Right lobe of liver (tissue), 4 donors: ENCODE results near the gene AFMID.

Experiments
- CTCF ChIP-seq, 4 donors: fragments of 200-600 bp in 3 of 4; fragments of 450-650 bp in 1 of 4; IDR thresholded peaks; one replicate each; pipeline versions ENCODE4 v1.5.1 to v1.8.0; 2016 to 2022; ENCODE audit warnings: antibody characterized with exemption in 4 of 4, mild to moderate bottlenecking in 2 of 4
- POLR2A ChIP-seq: fragments of 450-650 bp; IDR thresholded peaks from one replicate; pipeline ENCODE4 v1.6.1; 2017; ENCODE audit warnings: antibody characterized with exemption, mild to moderate bottlenecking
- donor health status: DM: no; HTN: no; CAD: no.
- donor health status: DM: no; HTN: no; CAD: no.
- donor health status: DM: no; HTN: yes; CAD: no.

GRCh38 chr17:78173097-78173715, 14.0 kb upstream of the AFMID start:
- no peak for TF ChIP-seq CTCF (IDR thresholded peaks at IDR 0.05)
- no peak for TF ChIP-seq POLR2A
